HepG2 (cell line): ENCODE measurements around the gene CDC34. TPM values are rescaled to one million over a fixed set of nuclear protein-coding genes. Genes with fewer than 3 reads are reported as not detected.

Experiments
- AGO1 ChIP-seq: fragments of 200-400 bp; formaldehyde crosslinking; IDR thresholded peaks from 2 replicates; pipeline ENCODE4 v1.6.1; 2017; ENCODE audit warnings: mild to moderate bottlenecking, low read depth, low read length, moderate library complexity; ENCODE audit not compliant: poor library complexity, severe bottlenecking
- HNF4G ChIP-seq, 2 experiments: sonication (generic) in 1 of 2; formaldehyde crosslinking in 1 of 2; IDR thresholded peaks; 2 replicates each; pipeline versions ENCODE4 v1.4.0 to v1.6.1; 2011 to 2020; ENCODE audit warnings: borderline replicate concordance in 2 of 2, low read depth in 2 of 2, mild to moderate bottlenecking in 2 of 2, low read length in 1 of 2, missing genetic modification reagents in 1 of 2, moderate library complexity in 1 of 2
- ZNF296 ChIP-seq: sonication (generic); formaldehyde crosslinking; conservative IDR thresholded peaks from 2 replicates; pipeline ENCODE4 v1.5.0; 2020; ENCODE audit warnings: mild to moderate bottlenecking, missing genetic modification reagents
- ZNF687 ChIP-seq: sonication (generic); formaldehyde crosslinking; IDR thresholded peaks from 2 replicates; pipeline ENCODE4 v1.5.1; 2020; ENCODE audit warnings: mild to moderate bottlenecking, missing genetic modification reagents, moderate library complexity
- ZNF770 ChIP-seq: sonication (generic); formaldehyde crosslinking; IDR thresholded peaks from 2 replicates; pipeline ENCODE4 v1.5.0; 2020; ENCODE audit warnings: mild to moderate bottlenecking, missing genetic modification reagents
- polyA plus RNA-seq, 8 experiments: library from polyadenylated mRNA; depleted of rRNA in 3 of 8; stranded (reverse) in 7 of 8; unstranded in 1 of 8; fragments of >200 nt; fragmentation: Illumina TruSeq in 4 of 8; extraction: Trizol in 4 of 8; gene quantifications; 2 replicates each; pipeline versions ENCODE4 v1.2.1 to v1.2.3, GENCODE V29; 2011 to 2016; ENCODE audit warnings: low read depth in 4 of 8, missing spikeins in 1 of 8, mixed read lengths in 1 of 8; ENCODE audit not compliant: insufficient read depth in 1 of 8
- total RNA-seq, 5 experiments: library from RNA; depleted of rRNA; stranded (reverse); fragments of >200 nt; fragmentation: Illumina TruSeq; extraction: Trizol; gene quantifications; 2 replicates each; pipeline ENCODE4 v1.2.3, GENCODE V29; 2016; ENCODE audit warnings: low read depth in 1 of 5
- TF ChIP-seq, protein P1 (sequence below), 2 experiments: fragments of 450-650 bp in 1 of 2; sonication (generic) in 1 of 2; formaldehyde crosslinking in 1 of 2; IDR thresholded peaks; 2 replicates each; pipeline versions ENCODE4 v1.6.1 to v1.8.0; 2016 to 2022; ENCODE audit warnings: antibody characterized with exemption in 1 of 2, mild to moderate bottlenecking in 1 of 2, missing genetic modification reagents in 1 of 2
- TF ChIP-seq, protein P2 (sequence below): sonication (generic); formaldehyde crosslinking; IDR thresholded peaks from 2 replicates; pipeline ENCODE4 v1.4.0; 2020; ENCODE audit warnings: mild to moderate bottlenecking, missing genetic modification reagents

Gene CDC34
- total and polyA plus RNA-seq, 2 of the 13 experiments (the other 11 are each of a cell fraction or from before 2014, with no cell fraction given): 138 to 150 TPM

GRCh38 chr19:572743-573518 is 41.4 kb downstream of the CDC34 start (continued):
- TF ChIP-seq, protein P1, sequence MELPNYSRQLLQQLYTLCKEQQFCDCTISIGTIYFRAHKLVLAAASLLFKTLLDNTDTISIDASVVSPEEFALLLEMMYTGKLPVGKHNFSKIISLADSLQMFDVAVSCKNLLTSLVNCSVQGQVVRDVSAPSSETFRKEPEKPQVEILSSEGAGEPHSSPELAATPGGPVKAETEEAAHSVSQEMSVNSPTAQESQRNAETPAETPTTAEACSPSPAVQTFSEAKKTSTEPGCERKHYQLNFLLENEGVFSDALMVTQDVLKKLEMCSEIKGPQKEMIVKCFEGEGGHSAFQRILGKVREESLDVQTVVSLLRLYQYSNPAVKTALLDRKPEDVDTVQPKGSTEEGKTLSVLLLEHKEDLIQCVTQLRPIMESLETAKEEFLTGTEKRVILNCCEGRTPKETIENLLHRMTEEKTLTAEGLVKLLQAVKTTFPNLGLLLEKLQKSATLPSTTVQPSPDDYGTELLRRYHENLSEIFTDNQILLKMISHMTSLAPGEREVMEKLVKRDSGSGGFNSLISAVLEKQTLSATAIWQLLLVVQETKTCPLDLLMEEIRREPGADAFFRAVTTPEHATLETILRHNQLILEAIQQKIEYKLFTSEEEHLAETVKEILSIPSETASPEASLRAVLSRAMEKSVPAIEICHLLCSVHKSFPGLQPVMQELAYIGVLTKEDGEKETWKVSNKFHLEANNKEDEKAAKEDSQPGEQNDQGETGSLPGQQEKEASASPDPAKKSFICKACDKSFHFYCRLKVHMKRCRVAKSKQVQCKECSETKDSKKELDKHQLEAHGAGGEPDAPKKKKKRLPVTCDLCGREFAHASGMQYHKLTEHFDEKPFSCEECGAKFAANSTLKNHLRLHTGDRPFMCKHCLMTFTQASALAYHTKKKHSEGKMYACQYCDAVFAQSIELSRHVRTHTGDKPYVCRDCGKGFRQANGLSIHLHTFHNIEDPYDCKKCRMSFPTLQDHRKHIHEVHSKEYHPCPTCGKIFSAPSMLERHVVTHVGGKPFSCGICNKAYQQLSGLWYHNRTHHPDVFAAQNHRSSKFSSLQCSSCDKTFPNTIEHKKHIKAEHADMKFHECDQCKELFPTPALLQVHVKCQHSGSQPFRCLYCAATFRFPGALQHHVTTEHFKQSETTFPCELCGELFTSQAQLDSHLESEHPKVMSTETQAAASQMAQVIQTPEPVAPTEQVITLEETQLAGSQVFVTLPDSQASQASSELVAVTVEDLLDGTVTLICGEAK (IDR thresholded peaks at IDR 0.05): no peak
- TF ChIP-seq, protein P1 (CRISPR knock-in tag; IDR thresholded peaks at IDR 0.05): 0 out of 2 replicates have a peak, but pooled peaks have one; percentile 1
- peak; percentile 53 for TF ChIP-seq ZNF687 (CRISPR knock-in tag)
- TF ChIP-seq ZNF770 (CRISPR knock-in tag): peak; percentile 32; the same call in 1 of the 2 replicates
- TF ChIP-seq HNF4G (IDR thresholded peaks at IDR 0.05; ENCODE audit: borderline replicate concordance, low read depth, low read length): no peak
- TF ChIP-seq HNF4G (CRISPR knock-in tag; IDR thresholded peaks at IDR 0.05; ENCODE audit: borderline replicate concordance, low read depth): no peak
- 0 out of 2 replicates have a peak, but pooled peaks have one; percentile 32 for TF ChIP-seq ZNF296
- TF ChIP-seq, protein P2, sequence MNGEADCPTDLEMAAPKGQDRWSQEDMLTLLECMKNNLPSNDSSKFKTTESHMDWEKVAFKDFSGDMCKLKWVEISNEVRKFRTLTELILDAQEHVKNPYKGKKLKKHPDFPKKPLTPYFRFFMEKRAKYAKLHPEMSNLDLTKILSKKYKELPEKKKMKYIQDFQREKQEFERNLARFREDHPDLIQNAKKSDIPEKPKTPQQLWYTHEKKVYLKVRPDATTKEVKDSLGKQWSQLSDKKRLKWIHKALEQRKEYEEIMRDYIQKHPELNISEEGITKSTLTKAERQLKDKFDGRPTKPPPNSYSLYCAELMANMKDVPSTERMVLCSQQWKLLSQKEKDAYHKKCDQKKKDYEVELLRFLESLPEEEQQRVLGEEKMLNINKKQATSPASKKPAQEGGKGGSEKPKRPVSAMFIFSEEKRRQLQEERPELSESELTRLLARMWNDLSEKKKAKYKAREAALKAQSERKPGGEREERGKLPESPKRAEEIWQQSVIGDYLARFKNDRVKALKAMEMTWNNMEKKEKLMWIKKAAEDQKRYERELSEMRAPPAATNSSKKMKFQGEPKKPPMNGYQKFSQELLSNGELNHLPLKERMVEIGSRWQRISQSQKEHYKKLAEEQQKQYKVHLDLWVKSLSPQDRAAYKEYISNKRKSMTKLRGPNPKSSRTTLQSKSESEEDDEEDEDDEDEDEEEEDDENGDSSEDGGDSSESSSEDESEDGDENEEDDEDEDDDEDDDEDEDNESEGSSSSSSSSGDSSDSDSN (CRISPR knock-in tag): peak; percentile 67; the same call in 1 of the 2 replicates
- peak; percentile 69 for TF ChIP-seq AGO1
